Measurements from ENCODE around the gene KCNE2. TPM values are rescaled to one million over a fixed set of nuclear protein-coding genes. Genes with fewer than 3 reads are reported as not detected.

The KCNE2 gene
- polyA plus RNA-seq, 1 donor from 2014 or later, result 0.25 TPM

GRCh38 chr21:34343347-34343746 lies 20.5 kb upstream of the KCNE2 start:
- H4K20me1 ChIP-seq (ENCODE audit: insufficient read depth), result no peaks in the 10 kb centered on the region
- no peak overlapping the region for H3K4me3 ChIP-seq (ENCODE audit: low read length)
- no peaks in the 10 kb centered on the region for H3K9me3 ChIP-seq (ENCODE audit: low read length)
- no peak overlapping the region for H3K4me2 ChIP-seq (ENCODE audit: low read length)
- no peaks in the 10 kb centered on the region for H3F3A ChIP-seq (ENCODE audit: insufficient read depth, low read length, poor library complexity, severe bottlenecking)
- no peak overlapping the region for H3K9ac ChIP-seq (ENCODE audit: low read length)
- no peaks in the 10 kb centered on the region for H3K36me3 ChIP-seq (ENCODE audit: insufficient read depth, low read length)
- no peaks in the 10 kb centered on the region for H3K27me3 ChIP-seq (ENCODE audit: insufficient read depth, low read depth, low read length)
- TF ChIP-seq RAD21 (conservative IDR thresholded peaks at IDR 0.05), result no peak
- no peak for TF ChIP-seq EP300 (conservative IDR thresholded peaks at IDR 0.05; ENCODE audit: poor library complexity, severe bottlenecking)
- TF ChIP-seq MXI1 (conservative IDR thresholded peaks at IDR 0.05; ENCODE audit: poor library complexity, severe bottlenecking), result no peak
- no peaks in the 10 kb centered on the region for H3K9me2 ChIP-seq (ENCODE audit: insufficient read depth, low read length)
- no peak overlapping the region for H3K27ac ChIP-seq (ENCODE audit: low read length)
- H3K79me2 ChIP-seq (replicated peaks; ENCODE audit: insufficient read depth, low read length), result no peaks in the 10 kb centered on the region
- no peak overlapping the region for H2AFZ ChIP-seq (ENCODE audit: low read depth, low read length)

- Histone ChIP-seq H3F3A (ENCODE audit: insufficient read depth, low read length, poor library complexity, severe bottlenecking) (no peaks in the 10 kb centered on the region), H3K27me3 (ENCODE audit: insufficient read depth, low read depth, low read length) (no peaks in the 10 kb centered on the region), H3K27ac (ENCODE audit: low read length) (no peak overlapping the region), H3K9ac (ENCODE audit: low read length) (no peak overlapping the region), H3K79me2 (replicated peaks; ENCODE audit: insufficient read depth, low read length) (no peaks in the 10 kb centered on the region), H4K20me1 (ENCODE audit: insufficient read depth) (no peaks in the 10 kb centered on the region), H3K4me2 (ENCODE audit: low read length) (no peak overlapping the region), H3K4me3 (ENCODE audit: low read length) (no peak overlapping the region), H3K9me2 (ENCODE audit: insufficient read depth, low read length) (no peaks in the 10 kb centered on the region), H2AFZ (ENCODE audit: low read depth, low read length) (no peak overlapping the region), H3K9me3 (ENCODE audit: low read length) (no peaks in the 10 kb centered on the region), H3K36me3 (ENCODE audit: insufficient read depth, low read length) (no peaks in the 10 kb centered on the region)
- no peak for TF ChIP-seq POLR2AphosphoS5 (IDR thresholded peaks at IDR 0.05)
- no peak for TF ChIP-seq MXI1 (conservative IDR thresholded peaks at IDR 0.05; ENCODE audit: poor library complexity, severe bottlenecking)
- TF ChIP-seq REST (IDR thresholded peaks at IDR 0.05; ENCODE audit: borderline replicate concordance), result no peak
These were observed 19.9 kb upstream of the KCNE2 start for GRCh38 chr21:34343838-34344381.

- Histone ChIP-seq H3K79me2 (replicated peaks; ENCODE audit: insufficient read depth, low read length) (no peaks in the 10 kb centered on the region), H3F3A (ENCODE audit: insufficient read depth, low read length, poor library complexity, severe bottlenecking) (no peaks in the 10 kb centered on the region), H3K36me3 (ENCODE audit: insufficient read depth, low read length) (no peaks in the 10 kb centered on the region), H3K4me3 (ENCODE audit: low read length) (no peak overlapping the region), H3K4me2 (ENCODE audit: low read length) (no peak overlapping the region), H3K27ac (ENCODE audit: low read length) (no peak overlapping the region), H2AFZ (ENCODE audit: low read depth, low read length) (no peak overlapping the region), H3K9me2 (ENCODE audit: insufficient read depth, low read length) (no peaks in the 10 kb centered on the region), H4K20me1 (ENCODE audit: insufficient read depth) (no peaks in the 10 kb centered on the region), H3K9me3 (ENCODE audit: low read length) (no peaks in the 10 kb centered on the region), H3K9ac (ENCODE audit: low read length) (no peak overlapping the region), H3K27me3 (ENCODE audit: insufficient read depth, low read depth, low read length) (no peaks in the 10 kb centered on the region)
- TF ChIP-seq EP300 (conservative IDR thresholded peaks at IDR 0.05; ENCODE audit: poor library complexity, severe bottlenecking), result no peak
- no peak for TF ChIP-seq REST (IDR thresholded peaks at IDR 0.05; ENCODE audit: borderline replicate concordance)
- TF ChIP-seq SMC3 (conservative IDR thresholded peaks at IDR 0.05; ENCODE audit: poor library complexity), result no peak
- no peak for TF ChIP-seq EZH2 (IDR thresholded peaks at IDR 0.05; ENCODE audit: borderline replicate concordance, insufficient read depth, low read length, poor library complexity, severe bottlenecking)
- TF ChIP-seq POLR2AphosphoS5 (IDR thresholded peaks at IDR 0.05), result no peak
- no peak for TF ChIP-seq MXI1 (conservative IDR thresholded peaks at IDR 0.05; ENCODE audit: poor library complexity, severe bottlenecking)
- no peak for TF ChIP-seq RAD21 (conservative IDR thresholded peaks at IDR 0.05)
- TF ChIP-seq TAF1 (IDR thresholded peaks at IDR 0.05; ENCODE audit: low read depth), result no peak
- no peak for TF ChIP-seq CTCF (IDR thresholded peaks at IDR 0.05; ENCODE audit: poor library complexity, severe bottlenecking)
These were observed 19.2 kb upstream of the KCNE2 start for GRCh38 chr21:34344584-34344983.
